Endothelial cell of umbilical vein (primary cell): ENCODE measurements around the gene REM2. TPM values are rescaled to one million over a fixed set of nuclear protein-coding genes. Genes with fewer than 3 reads are reported as not detected.
"Not testable (repeated sequence)": the region's sequence is repeated elsewhere in the genome, so short reads cannot be mapped to it uniquely, and the experiment has no call there.

Experiments
- BruUV-seq: library from RNA; stranded (reverse); fragments of 400-500 nt; replicated peaks from 2 replicates; lab custom pipeline; 2021; lab: Mats Ljungman, UMichigan
- CTCF ChIA-PET: fragments of 300-600, 350-600 bp; sonication (Branson Sonifier 250); formaldehyde crosslinking; loops from one replicate; lab custom pipeline; 2021; ENCODE audit warnings: antibody characterized with exemption, inconsistent platforms; lab: Charles Lee
- POLR2A ChIA-PET: fragments of 300-600, 350-600 bp; sonication (Branson Sonifier 250); formaldehyde crosslinking; loops from one replicate; lab custom pipeline; 2021; ENCODE audit warnings: antibody characterized with exemption, inconsistent platforms; lab: Charles Lee
- DNase-seq: peaks from one replicate; pipeline ENCODE4 v3.0.0-alpha.2; 2011; ENCODE audit warnings: low read depth, low spot score
- FAIRE-seq: peaks from 2 replicates; lab custom pipeline; 2011; peaks lifted over from hg19 to GRCh38; lab: Jason Lieb, UNC
- H2AFZ ChIP-seq: 2 replicates; pipeline ENCODE4 v1.6.0; 2012; ENCODE audit warnings: low read depth, low read length, control low read depth, inconsistent platforms
- H3K27ac ChIP-seq: 2 replicates; pipeline ENCODE4 v1.5.1; 2011; ENCODE audit warnings: low read depth, mild to moderate bottlenecking, control low read depth, low read length, moderate library complexity; ENCODE audit not compliant: insufficient read depth
- H3K27me3 ChIP-seq, 2 experiments: 2 replicates each; pipeline versions ENCODE4 v1.6.0 to v1.6.1; 2011; ENCODE audit warnings: low read length in 2 of 2, mixed read lengths in 1 of 2; ENCODE audit not compliant: control insufficient read depth in 2 of 2, insufficient read depth in 2 of 2
- H3K36me3 ChIP-seq, 2 experiments: 2 replicates in 1 of 2; 3 replicates in 1 of 2; pipeline ENCODE4 v1.5.1; 2011; ENCODE audit warnings: low read length in 2 of 2, mild to moderate bottlenecking in 1 of 2, moderate library complexity in 1 of 2; ENCODE audit not compliant: control insufficient read depth in 2 of 2, insufficient read depth in 2 of 2; ENCODE audit errors: extremely low read depth in 1 of 2
- H3K4me1 ChIP-seq: 3 replicates; pipeline ENCODE4 v1.5.1; 2011; ENCODE audit warnings: mild to moderate bottlenecking, low read length; ENCODE audit not compliant: control insufficient read depth, insufficient read depth; ENCODE audit errors: extremely low read depth
- H3K4me2 ChIP-seq: 2 replicates; pipeline ENCODE4 v1.6.1; 2011; ENCODE audit warnings: low read length, control low read depth, mixed read lengths; ENCODE audit not compliant: insufficient read depth
- H3K4me3 ChIP-seq, 3 experiments: fragments of 200-600 bp in 1 of 3; sonication (generic), shearing (Covaris generic) in 1 of 3; replicated peaks in 1 of 3; 2 replicates each; pipeline ENCODE4 v1.5.1; 2011 to 2016; ENCODE audit warnings: control low read depth in 3 of 3, low read length in 3 of 3, mild to moderate bottlenecking in 2 of 3, inconsistent platforms in 1 of 3, low read depth in 1 of 3, moderate library complexity in 1 of 3; ENCODE audit not compliant: insufficient read depth in 1 of 3
- H3K79me2 ChIP-seq: 2 replicates; pipeline ENCODE4 v1.6.0; 2012; ENCODE audit warnings: low read length, inconsistent platforms; ENCODE audit not compliant: control insufficient read depth, insufficient read depth
- H3K9ac ChIP-seq: replicated peaks from 2 replicates; pipeline ENCODE3; 2011; ENCODE audit warnings: low read length, control low read depth; ENCODE audit not compliant: insufficient read depth; ENCODE audit errors: extremely low read depth
- H3K9me1 ChIP-seq: replicated peaks from 3 replicates; pipeline ENCODE4 v1.6.0; 2011; ENCODE audit warnings: mild to moderate bottlenecking, low read length; ENCODE audit not compliant: control insufficient read depth, insufficient read depth; ENCODE audit errors: extremely low read depth
- H3K9me3 ChIP-seq: replicated peaks from 2 replicates; pipeline ENCODE4 v1.5.1; 2012; ENCODE audit warnings: low read length, inconsistent platforms; ENCODE audit not compliant: control insufficient read depth, insufficient read depth
- H4K20me1 ChIP-seq: replicated peaks from 2 replicates; pipeline ENCODE3; 2011; ENCODE audit warnings: mild to moderate bottlenecking, low read length; ENCODE audit not compliant: control insufficient read depth, insufficient read depth; ENCODE audit errors: extremely low read depth
- CTCF ChIP-seq, 2 donors: IDR thresholded peaks; 1 replicate in 1 of 2; 2 replicates in 1 of 2; pipeline ENCODE4 v1.5.1; 2011; ENCODE audit warnings: low read length in 2 of 2, mild to moderate bottlenecking in 2 of 2, moderate library complexity in 2 of 2, control low read depth in 1 of 2, inconsistent platforms in 1 of 2, low read depth in 1 of 2; ENCODE audit not compliant: insufficient read depth in 1 of 2; ENCODE audit errors: extremely low read depth in 1 of 2
- FOS ChIP-seq: IDR thresholded peaks from 2 replicates; pipeline ENCODE4 v1.6.1; 2011; ENCODE audit warnings: mild to moderate bottlenecking, low read length, moderate library complexity, borderline replicate concordance; ENCODE audit not compliant: insufficient read depth
- GATA2 ChIP-seq: IDR thresholded peaks from 2 replicates; pipeline ENCODE4 v1.7.0; 2011; ENCODE audit warnings: low read depth, mild to moderate bottlenecking, moderate library complexity, mixed read lengths, low read length; ENCODE audit not compliant: insufficient read length, insufficient read depth
- MAX ChIP-seq: IDR thresholded peaks from 2 replicates; pipeline ENCODE4 v1.6.1; 2011; ENCODE audit not compliant: insufficient read depth, insufficient read length
- MYC ChIP-seq: IDR thresholded peaks from one replicate; pipeline ENCODE4 v1.6.1; 2011; ENCODE audit warnings: mild to moderate bottlenecking, low read depth, low read length
- POLR2A ChIP-seq: IDR thresholded peaks from 2 replicates; pipeline ENCODE4 v1.6.1; 2012; ENCODE audit warnings: low read depth, mild to moderate bottlenecking, control low read depth, low read length
- dilution Hi-C: fragments of 300-500 bp; cut with MboI; formaldehyde crosslinking; loops from one replicate; pipeline ENCODE4 v1.15.0; 2019; ENCODE audit warnings: low sequenced_read_pairs; ENCODE audit not compliant: extremely low pct_ligation_motif_present
- intact Hi-C: fragments of 100-400 bp; cut with micrococcal nuclease; formaldehyde crosslinking; loops from one replicate; pipeline ENCODE4 v1.10.0; 2022
- polyA plus RNA-seq, 4 experiments: library from polyadenylated mRNA; depleted of rRNA in 3 of 4; stranded (reverse) in 3 of 4; unstranded in 1 of 4; fragments of >200 nt; gene quantifications; 2 replicates each; pipeline versions ENCODE4 v1.2.1 to v1.2.3, GENCODE V29; 2011 to 2012; ENCODE audit warnings: missing spikeins in 1 of 4
- total RNA-seq: library from RNA; stranded (reverse); gene quantifications from 2 replicates; pipeline ENCODE4 v1.2.3, GENCODE V29; 2021

Gene REM2
- total and polyA plus RNA-seq, 2 donors (not counting 3 experiments of a cell fraction or from before 2014, with no cell fraction given): 0.33 TPM; not detected in 1

- TF ChIP-seq MYC: peak; percentile 46
- no peak for TF ChIP-seq MAX
- TF ChIP-seq POLR2A: no peak
- peak; percentile 85 to 93 for TF ChIP-seq CTCF (IDR thresholded peaks at IDR 0.05; ENCODE audit: extremely low read depth in 1 of 2, insufficient read depth in 1 of 2, low read depth in 1 of 2, low read length in 2 of 2)
- no peak for TF ChIP-seq FOS
- TF ChIP-seq GATA2: no peak
- ChIA-PET POLR2A (interaction anchor here (0.9 to 1.0 kb wide), 2 partner anchors 30 to 31 kb away, joined by 5 read pairs; no protein-coding TSS in a partner anchor), CTCF (interaction anchor here (0.7 to 10.2 kb wide), 28 partner anchors 10 to 464 kb away, joined by 3 to 313 read pairs (median 4); partner anchors contain the start of genes LRP10, MMP14, MRPL52 and OXA1L)
- Histone ChIP-seq H3K27ac (peak overlapping the region; percentile 98), H3K27me3 (no peaks in the 10 kb centered on the region), H3K4me2 (peak overlapping the region; percentile 87), H3K9me3 (no peaks in the 10 kb centered on the region), H3K9ac (peak overlapping the region; percentile 79), H3K79me2 (no peaks in the 10 kb centered on the region), H3K9me1 (no peaks in the 10 kb centered on the region), H3K4me1 (peaks cover 49% of the 10 kb centered on the region), H4K20me1 (no peaks in the 10 kb centered on the region), H2AFZ (peak overlapping the region; percentile 93), H3K36me3 (no peaks in the 10 kb centered on the region), H3K4me3 (peak overlapping the region in 2 of 3 experiments; percentile 32 to 52)
- DNase-seq: peak; percentile 85
- dilution Hi-C loops (no loop called here), intact Hi-C loops (loop anchor here (1.0 to 10.0 kb wide), 11 partner anchors 19 to 466 kb away; partner anchors contain the start of gene OXA1L)
- peak; percentile 95 for FAIRE-seq
- BruUV-seq: no TSS peak
Measured at GRCh38 chr14:22852940-22853767, 29.9 kb upstream of the REM2 start.

GRCh38 chr14:22854296-22854695 lies 28.7 kb upstream of the REM2 start:
- H3K9me1 ChIP-seq, H3K9ac ChIP-seq, BruUV-seq, H3K4me3 ChIP-seq, dilution Hi-C loops, H3K27ac ChIP-seq, H3K36me3 ChIP-seq, FAIRE-seq, H3K79me2 ChIP-seq, DNase-seq, H3K27me3 ChIP-seq, H3K4me2 ChIP-seq, H4K20me1 ChIP-seq, H3K9me3 ChIP-seq, H2AFZ ChIP-seq: not testable (repeated sequence)
- peaks cover 37% of the 10 kb centered on the region for H3K4me1 ChIP-seq
- ChIA-PET CTCF (interaction anchor here (0.8 to 10.2 kb wide), 12 partner anchors 9 to 295 kb away, joined by 3 to 313 read pairs (median 28); partner anchors contain the start of genes ABHD4, LRP10, MMP14 and MRPL52), POLR2A (interaction anchor here (0.9 kb wide), 1 partner anchor 32 kb away, joined by 5 read pairs; no protein-coding TSS in a partner anchor)
- intact Hi-C loops: loop anchor here (10.0 kb wide), 1 partner anchor 379 kb away; no protein-coding TSS in a partner anchor
